ENCODE measurements around the gene AIMP1. TPM values are rescaled to one million over a fixed set of nuclear protein-coding genes. Genes with fewer than 3 reads are reported as not detected.

Gene AIMP1
- total RNA-seq = 22.3 and 22.5 TPM in 2 replicates

GRCh38 chr4:106315968-106316772 lies at the start of gene AIMP1, which contains the start of gene TBCK:
AIMP1 (plus strand) TSS chr4:106316550; CDS start chr4:106325010, 8,460 bp downstream.
TBCK (minus strand) TSS chr4:106316209; CDS start chr4:106308960, 7,249 bp downstream.

GRCh38 chr4:106368678-106369077 lies 52.3 kb downstream of the AIMP1 start, which contains the start of gene GIMD1:
GIMD1 (minus strand) TSS chr4:106368778; CDS start chr4:106367435, 1,343 bp downstream.

Other genes with a start within 250 kb of the AIMP1 start
- gene TBCK, start 341 bp upstream of the AIMP1 start, total RNA-seq = 37.1 and 49.8 TPM in 2 replicates
- gene GIMD1, start 52.2 kb downstream of the AIMP1 start, total RNA-seq = not detected in 2 replicates